Testis (tissue), 2 donors: Measurements from ENCODE around the gene MTCL1.

Experiments
- CTCF ChIP-seq, 3 experiments: fragments of 450-650 bp in 2 of 3; fragments of 200-600 bp in 1 of 3; sonication (generic) in 1 of 3; IDR thresholded peaks; one replicate each; pipeline ENCODE4 v1.5.1; 2016 to 2019; ENCODE audit warnings: antibody characterized with exemption in 3 of 3, mild to moderate bottlenecking in 2 of 3, moderate library complexity in 1 of 3
- POLR2A ChIP-seq: fragments of 450-650 bp; IDR thresholded peaks from one replicate; pipeline ENCODE4 v1.6.1; 2017; ENCODE audit warnings: antibody characterized with exemption, mild to moderate bottlenecking, moderate library complexity

- TF ChIP-seq CTCF (IDR thresholded peaks at IDR 0.05) = no peak
- no peak for TF ChIP-seq POLR2A
Measured at GRCh38 chr18:8730080-8730827, 24.9 kb downstream of the MTCL1 start.
